MCF 10A (cell line): ENCODE results near the gene KRTAP29-1. TPM values are rescaled to one million over a fixed set of nuclear protein-coding genes. Genes with fewer than 3 reads are reported as not detected.
"Not testable (repeated sequence)": the region's sequence is repeated elsewhere in the genome, so short reads cannot be mapped to it uniquely, and the experiment has no call there.

ENCODE experiments used
- BruUV-seq: library from RNA; stranded (reverse); fragments of 400-500 nt; replicated peaks from 2 replicates; lab custom pipeline; 2021; lab: Mats Ljungman, UMichigan
- CTCF ChIA-PET: fragments of 300-600 bp; sonication (Branson Sonifier 250); formaldehyde crosslinking; extraction: SDS; loops from one replicate; lab custom pipeline; 2021; ENCODE audit warnings: antibody characterized with exemption, inconsistent platforms; lab: Yijun Ruan, JAX
- POLR2A ChIA-PET: fragments of 300-600, 350-650 bp; sonication (Branson Sonifier 250); formaldehyde crosslinking; extraction: SDS; loops from one replicate; lab custom pipeline; 2020; ENCODE audit warnings: antibody characterized with exemption, inconsistent platforms; lab: Yijun Ruan, JAX
- DNase-seq: peaks from one replicate; pipeline ENCODE4 v3.0.0-alpha.2; 2018; ENCODE audit not compliant: unreplicated experiment
- H3K27ac Mint-ChIP-seq: one replicate; pipeline ENCODE4 v1.8.0; 2022; ENCODE audit warnings: mild to moderate bottlenecking, low read depth, mixed read lengths; ENCODE audit not compliant: unreplicated experiment
- H3K27me3 Mint-ChIP-seq: one replicate; pipeline ENCODE4 v1.8.0; 2022; ENCODE audit warnings: mixed read lengths; ENCODE audit not compliant: insufficient read depth, unreplicated experiment
- H3K36me3 Mint-ChIP-seq: one replicate; pipeline ENCODE4 v1.8.0; 2022; ENCODE audit warnings: mild to moderate bottlenecking, moderate library complexity, mixed read lengths; ENCODE audit not compliant: insufficient read depth, unreplicated experiment
- H3K4me1 Mint-ChIP-seq: one replicate; pipeline ENCODE4 v1.8.0; 2022; ENCODE audit warnings: mixed read lengths; ENCODE audit not compliant: insufficient read depth, unreplicated experiment
- H3K4me3 Mint-ChIP-seq: one replicate; pipeline ENCODE4 v1.8.0; 2022; ENCODE audit warnings: mild to moderate bottlenecking, moderate library complexity, mixed read lengths; ENCODE audit not compliant: unreplicated experiment
- H3K9me3 Mint-ChIP-seq: one replicate; pipeline ENCODE4 v1.8.0; 2022; ENCODE audit warnings: mixed read lengths; ENCODE audit not compliant: unreplicated experiment
- intact Hi-C: fragments of 100-400 bp; cut with micrococcal nuclease; formaldehyde crosslinking; loops from 2 replicates; pipeline ENCODE4 v1.14.1; 2022
- total RNA-seq: library from RNA; stranded (reverse); gene quantifications from 2 replicates; pipeline ENCODE4 v1.2.3, GENCODE V29; 2022
- TF ChIP-seq, protein P1 (sequence below): fragments of 200-600 bp; IDR thresholded peaks from one replicate; pipeline ENCODE4 v1.8.0; 2022; ENCODE audit warnings: antibody characterized with exemption, mild to moderate bottlenecking; ENCODE audit not compliant: unreplicated experiment

Gene KRTAP29-1
- total RNA-seq, 1 experiment from 2014 or later, result not detected

DNA sequence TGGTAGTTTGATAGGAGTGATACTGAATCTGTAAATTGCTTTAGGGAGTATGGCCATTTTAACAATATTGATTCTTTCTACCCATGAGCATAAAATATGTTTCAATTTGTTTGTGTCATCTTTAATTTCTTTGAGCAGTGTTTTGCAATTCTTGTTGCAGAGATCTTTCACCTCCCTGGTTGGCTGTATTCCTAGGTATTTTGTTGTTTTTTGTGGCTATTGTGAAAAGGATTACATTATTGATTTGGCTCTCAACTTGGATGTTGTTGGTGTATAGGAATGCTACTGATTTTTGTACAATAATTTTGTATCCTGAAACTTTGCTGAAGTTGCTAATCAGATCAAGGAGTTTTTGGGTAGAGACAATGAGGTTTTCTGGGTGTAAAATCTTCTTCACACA lies 44.2 kb downstream of the KRTAP29-1 start:
- Mint-ChIP-seq H3K36me3 (no peaks in the 10 kb centered on the region), H3K4me1 (no peaks in the 10 kb centered on the region), H3K4me3 (no peak overlapping the region), H3K27me3 (peaks cover 100% of the 10 kb centered on the region), H3K27ac (no peak overlapping the region), H3K9me3 (no peaks in the 10 kb centered on the region)
- DNase-seq, result no peak
- TF ChIP-seq, protein P1, sequence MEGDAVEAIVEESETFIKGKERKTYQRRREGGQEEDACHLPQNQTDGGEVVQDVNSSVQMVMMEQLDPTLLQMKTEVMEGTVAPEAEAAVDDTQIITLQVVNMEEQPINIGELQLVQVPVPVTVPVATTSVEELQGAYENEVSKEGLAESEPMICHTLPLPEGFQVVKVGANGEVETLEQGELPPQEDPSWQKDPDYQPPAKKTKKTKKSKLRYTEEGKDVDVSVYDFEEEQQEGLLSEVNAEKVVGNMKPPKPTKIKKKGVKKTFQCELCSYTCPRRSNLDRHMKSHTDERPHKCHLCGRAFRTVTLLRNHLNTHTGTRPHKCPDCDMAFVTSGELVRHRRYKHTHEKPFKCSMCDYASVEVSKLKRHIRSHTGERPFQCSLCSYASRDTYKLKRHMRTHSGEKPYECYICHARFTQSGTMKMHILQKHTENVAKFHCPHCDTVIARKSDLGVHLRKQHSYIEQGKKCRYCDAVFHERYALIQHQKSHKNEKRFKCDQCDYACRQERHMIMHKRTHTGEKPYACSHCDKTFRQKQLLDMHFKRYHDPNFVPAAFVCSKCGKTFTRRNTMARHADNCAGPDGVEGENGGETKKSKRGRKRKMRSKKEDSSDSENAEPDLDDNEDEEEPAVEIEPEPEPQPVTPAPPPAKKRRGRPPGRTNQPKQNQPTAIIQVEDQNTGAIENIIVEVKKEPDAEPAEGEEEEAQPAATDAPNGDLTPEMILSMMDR, result no peak
- no TSS peak for BruUV-seq
- intact Hi-C loops, result no loop called here
- POLR2A ChIA-PET, result no interaction called here
- CTCF ChIA-PET, result no interaction called here

GRCh38 chr17:41256291-41256685 lies 46.4 kb downstream of the KRTAP29-1 start:
- Mint-ChIP-seq H3K9me3 (no peaks in the 10 kb centered on the region), H3K27ac (no peak overlapping the region), H3K36me3 (no peaks in the 10 kb centered on the region), H3K27me3 (peaks cover 100% of the 10 kb centered on the region), H3K4me3 (no peak overlapping the region), H3K4me1 (no peaks in the 10 kb centered on the region)
- no peak for DNase-seq
- CTCF ChIA-PET, result no interaction called here
- TF ChIP-seq, protein P1, result no peak
- POLR2A ChIA-PET, result no interaction called here
- BruUV-seq, result no TSS peak
- intact Hi-C loops, result no loop called here

DNA sequence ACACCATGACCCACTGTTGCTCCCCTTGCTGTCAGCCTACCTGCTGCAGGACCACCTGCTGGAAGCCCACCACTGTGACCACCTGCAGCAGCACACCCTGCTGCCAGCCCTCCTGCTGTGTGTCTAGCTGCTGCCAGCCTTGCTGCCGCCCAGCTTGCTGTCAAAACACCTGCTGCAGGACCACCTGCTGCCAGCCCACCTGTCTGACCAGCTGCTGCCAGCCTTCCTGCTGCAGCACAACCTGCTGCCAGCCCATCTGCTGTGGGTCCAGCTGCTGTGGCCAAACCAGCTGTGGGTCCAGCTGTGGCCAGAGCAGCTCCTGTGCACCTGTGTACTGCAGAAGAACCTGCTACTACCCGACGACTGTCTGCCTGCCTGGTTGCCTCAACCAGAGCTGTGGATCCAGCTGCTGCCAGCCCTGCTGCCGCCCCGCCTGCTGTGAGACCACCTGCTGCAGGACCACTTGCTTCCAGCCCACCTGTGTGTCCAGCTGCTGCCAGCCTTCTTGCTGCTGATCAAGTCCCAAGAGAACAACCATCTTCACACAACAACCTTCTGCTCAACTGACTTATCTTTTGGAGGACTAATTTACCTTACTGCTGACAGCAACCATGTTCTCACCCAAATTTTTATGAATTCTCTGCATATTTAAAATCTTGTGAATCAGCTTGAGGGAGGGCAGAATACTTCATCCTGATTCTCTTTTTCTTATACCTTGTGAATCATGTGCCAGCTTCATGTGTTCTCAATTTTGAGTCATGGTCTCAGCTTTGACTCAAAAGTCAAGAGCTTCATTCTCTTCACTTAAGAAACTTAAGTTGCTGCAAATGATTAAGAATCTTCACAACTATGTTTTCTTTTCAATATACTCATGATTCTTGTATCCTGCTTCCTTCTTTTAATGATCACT lies 47.0 kb downstream of the KRTAP29-1 start, which contains the start of gene KRTAP9-9:
TSS of gene KRTAP9-9 (plus strand) at position 4 of the 910 bp plus-strand sequence.
- BruUV-seq, H3K36me3 Mint-ChIP-seq, H3K4me1 Mint-ChIP-seq, H3K27ac Mint-ChIP-seq, DNase-seq, H3K9me3 Mint-ChIP-seq, H3K4me3 Mint-ChIP-seq, POLR2A ChIA-PET, intact Hi-C loops: not testable (repeated sequence)
- CTCF ChIA-PET, result interaction anchor here (1.0 kb wide), 1 partner anchor 329 kb away, joined by 4 read pairs; no protein-coding TSS in a partner anchor
- H3K27me3 Mint-ChIP-seq, result peaks cover 100% of the 10 kb centered on the region

- Mint-ChIP-seq H3K9me3 (no peaks in the 10 kb centered on the region), H3K4me1 (no peaks in the 10 kb centered on the region), H3K27ac (no peak overlapping the region), H3K36me3 (no peaks in the 10 kb centered on the region), H3K4me3 (no peak overlapping the region), H3K27me3 (peaks cover 100% of the 10 kb centered on the region)
- TF ChIP-seq, protein P1, result no peak
- intact Hi-C loops, result no loop called here
- no TSS peak for BruUV-seq
- CTCF ChIA-PET, result interaction anchor here (1.0 kb wide), 1 partner anchor 330 kb away, joined by 4 read pairs; no protein-coding TSS in a partner anchor
- DNase-seq, result no peak
- POLR2A ChIA-PET, result no interaction called here
Measured at GRCh38 chr17:41254861-41255260, 47.8 kb downstream of the KRTAP29-1 start.

Other genes with a start within 250 kb of the KRTAP29-1 start
- not detected in 2 replicates for gene KRTAP2-2, start 247.6 kb downstream of the KRTAP29-1 start, total RNA-seq
- not detected in 2 replicates for gene KRTAP2-3, start 242.7 kb downstream of the KRTAP29-1 start, total RNA-seq
- gene KRTAP2-4, start 237.0 kb downstream of the KRTAP29-1 start, total RNA-seq, result not detected in 2 replicates
- not detected in 2 replicates for gene KRTAP4-7, start 218.7 kb downstream of the KRTAP29-1 start, total RNA-seq
- gene KRTAP4-8, start 204.7 kb downstream of the KRTAP29-1 start, total RNA-seq, result not detected in 2 replicates
- gene KRTAP4-16, start 200.6 kb downstream of the KRTAP29-1 start, total RNA-seq, result not detected in 2 replicates
- not detected in 2 replicates for gene KRTAP4-9, start 197.5 kb downstream of the KRTAP29-1 start, total RNA-seq
- gene KRTAP4-11, start 184.5 kb downstream of the KRTAP29-1 start, total RNA-seq, result not detected in 2 replicates
- gene KRTAP4-12, start 178.7 kb downstream of the KRTAP29-1 start, total RNA-seq, result not detected in 2 replicates
- not detected in 2 replicates for gene KRTAP4-6, start 162.3 kb downstream of the KRTAP29-1 start, total RNA-seq
- not detected in 2 replicates for gene KRTAP4-5, start 153.0 kb downstream of the KRTAP29-1 start, total RNA-seq
- gene KRTAP4-4, start 142.1 kb downstream of the KRTAP29-1 start, total RNA-seq, result not detected in 2 replicates
- not detected in 2 replicates for gene KRTAP4-3, start 134.6 kb downstream of the KRTAP29-1 start, total RNA-seq
- not detected in 2 replicates for gene KRTAP4-2, start 124.6 kb downstream of the KRTAP29-1 start, total RNA-seq
- not detected in 2 replicates for gene KRTAP4-1, start 117.9 kb downstream of the KRTAP29-1 start, total RNA-seq
- not detected in 2 replicates for gene KRTAP9-1, start 113.0 kb downstream of the KRTAP29-1 start, total RNA-seq
- not detected in 2 replicates for gene KRTAP9-2, start 76.2 kb downstream of the KRTAP29-1 start, total RNA-seq
- not detected in 2 replicates for gene KRTAP9-3, start 70.4 kb downstream of the KRTAP29-1 start, total RNA-seq
- gene KRTAP9-8, start 64.9 kb downstream of the KRTAP29-1 start, total RNA-seq, result not detected in 2 replicates
- gene KRTAP9-4, start 53.2 kb downstream of the KRTAP29-1 start, total RNA-seq, result not detected in 2 replicates
- gene KRTAP9-9, start 47.5 kb downstream of the KRTAP29-1 start, total RNA-seq, result not detected in 2 replicates
- gene KRTAP9-6, start 37.5 kb downstream of the KRTAP29-1 start, total RNA-seq, result not detected in 2 replicates
- gene KRTAP9-7, start 27.2 kb downstream of the KRTAP29-1 start, total RNA-seq, result not detected in 2 replicates
- gene KRTAP16-1, start 6.5 kb upstream of the KRTAP29-1 start, total RNA-seq, result not detected in 2 replicates
- not detected in 2 replicates for gene KRTAP17-1, start 12.9 kb upstream of the KRTAP29-1 start, total RNA-seq
- not detected in 2 replicates for gene KRT33A, start 48.0 kb upstream of the KRTAP29-1 start, total RNA-seq
- not detected in 2 replicates for gene KRT33B, start 67.0 kb upstream of the KRTAP29-1 start, total RNA-seq
- 0.40 and 0.42 TPM in 2 replicates for gene KRT34, start 79.5 kb upstream of the KRTAP29-1 start, total RNA-seq
- gene KRT31, start 94.8 kb upstream of the KRTAP29-1 start, total RNA-seq, result not detected in 2 replicates
- gene KRT37, start 121.7 kb upstream of the KRTAP29-1 start, total RNA-seq, result not detected in 2 replicates
- gene KRT38, start 138.1 kb upstream of the KRTAP29-1 start, total RNA-seq, result not detected in 2 replicates
- not detected in 2 replicates for gene KRT32, start 164.5 kb upstream of the KRTAP29-1 start, total RNA-seq
- not detected in 2 replicates for gene KRT35, start 178.3 kb upstream of the KRTAP29-1 start, total RNA-seq
- gene KRT36, start 187.1 kb upstream of the KRTAP29-1 start, total RNA-seq, result not detected in 2 replicates
- not detected in 2 replicates for gene KRT13, start 202.8 kb upstream of the KRTAP29-1 start, total RNA-seq
- gene KRT15, start 216.0 kb upstream of the KRTAP29-1 start, total RNA-seq, result 28.8 and 83.4 TPM in 2 replicates
- gene KRT19, start 225.5 kb upstream of the KRTAP29-1 start, total RNA-seq, result 0.68 TPM in 1 of 2 replicates, not detected in the other